Lower lobe of right lung (tissue), 2 donors: ENCODE results near the gene GRB14. TPM values are rescaled to one million over a fixed set of nuclear protein-coding genes. Genes with fewer than 3 reads are reported as not detected.
"Not testable (repeated sequence)": the region's sequence is repeated elsewhere in the genome, so short reads cannot be mapped to it uniquely, and the experiment has no call there.

Source experiments
- ATAC-seq, 2 donors: fragments of 200-7000 bp; cut with Tn5 transposase; one replicate each; pipeline ENCODE4 v1.9.1; 2020 to 2022; ENCODE audit warnings: mild to moderate bottlenecking in 2 of 2, moderate library complexity in 2 of 2
- DNase-seq: peaks from one replicate; pipeline ENCODE4 v3.0.0-alpha.2; 2020
- H3K27ac ChIP-seq: fragments of 200-600 bp; one replicate; pipeline ENCODE4 v1.8.0; 2022
- H3K27me3 ChIP-seq: fragments of 200-600 bp; one replicate; pipeline ENCODE4 v1.8.0; 2022; ENCODE audit warnings: low read depth
- H3K36me3 ChIP-seq: fragments of 200-600 bp; one replicate; pipeline ENCODE4 v1.8.0; 2022; ENCODE audit warnings: mild to moderate bottlenecking
- H3K4me1 ChIP-seq: fragments of 200-600 bp; one replicate; pipeline ENCODE4 v1.8.0; 2022
- H3K4me3 ChIP-seq: fragments of 200-600 bp; one replicate; pipeline ENCODE4 v1.8.0; 2022; ENCODE audit warnings: mild to moderate bottlenecking
- H3K9me3 ChIP-seq: fragments of 200-600 bp; one replicate; pipeline ENCODE4 v1.8.0; 2022
- CTCF ChIP-seq: fragments of 200-600 bp; IDR thresholded peaks from one replicate; pipeline ENCODE4 v1.8.0; 2022; ENCODE audit warnings: antibody characterized with exemption, mild to moderate bottlenecking
- intact Hi-C: fragments of 100-400 bp; cut with DNase I; formaldehyde crosslinking; loops from one replicate; pipeline ENCODE4 v1.11.0; 2022
- total RNA-seq: library from RNA; stranded (reverse); fragmentation: NEBNext Ultra II Directional; extraction: Animal tissue kit (Norgen Biotek cat#: 25700); gene quantifications from one replicate; pipeline ENCODE4 v1.2.1, GENCODE V29; 2021
- donor health status: DM: no; HTN: yes; CAD: no; lungs with severe emphysema.

GRB14 gene
- total RNA-seq, 1 donor from 2014 or later, result 4.6 TPM

GRCh38 chr2:164560181-164560792, 61.0 kb downstream of the GRB14 start:
- intact Hi-C loops, result no loop called here
- no peak overlapping the region for H3K4me3 ChIP-seq
- H3K36me3 ChIP-seq, result no peaks in the 10 kb centered on the region
- DNase-seq, result no peak
- TF ChIP-seq CTCF, result peak; percentile 74
- ATAC-seq, result peak in 1 of 2 donors; percentile 45
- no peaks in the 10 kb centered on the region for H3K27me3 ChIP-seq
- no peaks in the 10 kb centered on the region for H3K9me3 ChIP-seq
- H3K27ac ChIP-seq, result no peak overlapping the region
- peaks cover 8% of the 10 kb centered on the region for H3K4me1 ChIP-seq

GRCh38 chr2:164558450-164558849, 62.8 kb downstream of the GRB14 start:
- H3K36me3 ChIP-seq, result no peaks in the 10 kb centered on the region
- ATAC-seq (no peak), DNase-seq (no peak)
- no peak for TF ChIP-seq CTCF
- H3K4me3 ChIP-seq, result no peak overlapping the region
- H3K9me3 ChIP-seq, result no peaks in the 10 kb centered on the region
- H3K27me3 ChIP-seq, result no peaks in the 10 kb centered on the region
- peaks cover 8% of the 10 kb centered on the region for H3K4me1 ChIP-seq
- H3K27ac ChIP-seq, result no peak overlapping the region
- intact Hi-C loops, result no loop called here

- Histone ChIP-seq H3K4me3 (no peak overlapping the region), H3K36me3 (no peaks in the 10 kb centered on the region), H3K27ac (no peak overlapping the region), H3K9me3 (no peaks in the 10 kb centered on the region), H3K4me1 (no peaks in the 10 kb centered on the region), H3K27me3 (no peaks in the 10 kb centered on the region)
- DNase-seq, result no peak
- intact Hi-C loops, result no loop called here
- ATAC-seq, result peak; percentile 56
- no peak for TF ChIP-seq CTCF
Observed at GRCh38 chr2:164554487-164554886, 66.8 kb downstream of the GRB14 start.

GRCh38 chr2:164551519-164551918, 69.8 kb downstream of the GRB14 start:
- intact Hi-C loops, result no loop called here
- H3K27ac ChIP-seq, result no peak overlapping the region
- no peak for DNase-seq
- no peaks in the 10 kb centered on the region for H3K9me3 ChIP-seq
- no peak for ATAC-seq
- H3K4me3 ChIP-seq, result no peak overlapping the region
- no peaks in the 10 kb centered on the region for H3K27me3 ChIP-seq
- TF ChIP-seq CTCF, result no peak
- no peaks in the 10 kb centered on the region for H3K36me3 ChIP-seq
- no peaks in the 10 kb centered on the region for H3K4me1 ChIP-seq

- H3K4me1 ChIP-seq, intact Hi-C loops, H3K27me3 ChIP-seq: not testable (repeated sequence)
Observed at GRCh38 chr2:164549705-164550104, 71.6 kb downstream of the GRB14 start.

GRCh38 chr2:164545484-164545883, 75.8 kb downstream of the GRB14 start:
- TF ChIP-seq CTCF, result no peak
- Histone ChIP-seq H3K9me3 (peaks cover 3% of the 10 kb centered on the region), H3K4me3 (no peak overlapping the region), H3K27me3 (no peaks in the 10 kb centered on the region), H3K36me3 (no peaks in the 10 kb centered on the region), H3K27ac (no peak overlapping the region), H3K4me1 (no peaks in the 10 kb centered on the region)
- intact Hi-C loops, result no loop called here
- ATAC-seq (no peak), DNase-seq (no peak)

More at GRCh38 chr2:164549705-164550104, 71.6 kb downstream of the GRB14 start:
- H3K27ac ChIP-seq, H3K4me3 ChIP-seq, DNase-seq, H3K36me3 ChIP-seq, H3K9me3 ChIP-seq, ATAC-seq: not testable (repeated sequence)
